ENCODE results near the gene PACSIN1. TPM values are rescaled to one million over a fixed set of nuclear protein-coding genes. Genes with fewer than 3 reads are reported as not detected.

Gene PACSIN1
- total RNA-seq, 2 experiments from 2014 or later = 19.3 to 88.4 TPM

DNA sequence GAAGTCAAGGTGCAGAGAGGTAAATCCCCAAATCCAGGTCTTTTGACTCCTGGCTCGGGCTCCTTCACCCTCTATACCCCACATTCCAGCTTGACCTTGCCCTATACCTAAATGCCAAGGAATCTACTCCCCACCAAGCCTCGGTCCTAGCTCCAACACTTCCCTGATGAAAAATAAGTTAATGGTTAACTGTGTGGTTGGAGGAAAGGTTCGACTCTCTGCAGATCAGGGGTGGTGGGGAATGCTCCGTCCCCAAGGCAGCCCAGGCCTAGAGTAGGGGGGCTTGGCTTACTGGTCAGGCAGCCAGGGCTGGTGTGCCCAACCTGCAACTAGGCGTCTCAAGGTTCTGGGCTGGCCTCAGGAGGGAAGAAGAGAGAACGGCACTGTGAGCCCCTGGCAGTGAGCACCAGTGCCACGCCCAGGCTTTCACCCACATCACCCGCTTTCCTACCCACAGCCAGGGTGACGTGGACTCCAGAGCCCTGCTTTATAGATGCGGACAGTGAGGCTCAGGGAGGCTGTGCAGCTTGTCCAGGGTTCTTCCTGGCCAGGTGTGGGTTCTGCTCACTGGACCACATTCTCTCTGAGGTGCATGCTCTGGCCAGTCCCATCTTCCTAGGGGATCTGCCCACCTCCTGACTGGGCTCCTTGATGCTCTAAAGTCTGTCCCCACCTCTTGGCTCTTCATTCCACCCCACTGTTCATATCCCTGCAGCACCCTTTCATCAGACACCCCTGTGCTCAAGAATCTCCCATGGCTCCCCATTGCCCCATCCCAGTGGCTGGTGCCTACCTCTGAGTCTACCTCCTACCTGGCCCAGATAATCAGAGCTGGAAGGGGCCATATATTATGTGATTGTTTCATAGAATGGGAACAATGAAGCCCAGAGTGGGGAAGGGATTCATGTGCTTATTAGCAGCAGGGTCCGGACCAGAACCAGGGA is 82.1 kb downstream of the PACSIN1 start:
- BruUV-seq (replicated peaks) = no TSS peak
- TF ChIP-seq, protein P1, sequence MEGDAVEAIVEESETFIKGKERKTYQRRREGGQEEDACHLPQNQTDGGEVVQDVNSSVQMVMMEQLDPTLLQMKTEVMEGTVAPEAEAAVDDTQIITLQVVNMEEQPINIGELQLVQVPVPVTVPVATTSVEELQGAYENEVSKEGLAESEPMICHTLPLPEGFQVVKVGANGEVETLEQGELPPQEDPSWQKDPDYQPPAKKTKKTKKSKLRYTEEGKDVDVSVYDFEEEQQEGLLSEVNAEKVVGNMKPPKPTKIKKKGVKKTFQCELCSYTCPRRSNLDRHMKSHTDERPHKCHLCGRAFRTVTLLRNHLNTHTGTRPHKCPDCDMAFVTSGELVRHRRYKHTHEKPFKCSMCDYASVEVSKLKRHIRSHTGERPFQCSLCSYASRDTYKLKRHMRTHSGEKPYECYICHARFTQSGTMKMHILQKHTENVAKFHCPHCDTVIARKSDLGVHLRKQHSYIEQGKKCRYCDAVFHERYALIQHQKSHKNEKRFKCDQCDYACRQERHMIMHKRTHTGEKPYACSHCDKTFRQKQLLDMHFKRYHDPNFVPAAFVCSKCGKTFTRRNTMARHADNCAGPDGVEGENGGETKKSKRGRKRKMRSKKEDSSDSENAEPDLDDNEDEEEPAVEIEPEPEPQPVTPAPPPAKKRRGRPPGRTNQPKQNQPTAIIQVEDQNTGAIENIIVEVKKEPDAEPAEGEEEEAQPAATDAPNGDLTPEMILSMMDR (conservative IDR thresholded peaks at IDR 0.05; ENCODE audit: low read length) = no peak
- no peak for TF ChIP-seq EZH2phosphoT487 (IDR thresholded peaks at IDR 0.05; ENCODE audit: borderline replicate concordance, low read depth, low read length)
- CTCF ChIA-PET (ENCODE audit: unreplicated experiment) = no interaction called here

DNA sequence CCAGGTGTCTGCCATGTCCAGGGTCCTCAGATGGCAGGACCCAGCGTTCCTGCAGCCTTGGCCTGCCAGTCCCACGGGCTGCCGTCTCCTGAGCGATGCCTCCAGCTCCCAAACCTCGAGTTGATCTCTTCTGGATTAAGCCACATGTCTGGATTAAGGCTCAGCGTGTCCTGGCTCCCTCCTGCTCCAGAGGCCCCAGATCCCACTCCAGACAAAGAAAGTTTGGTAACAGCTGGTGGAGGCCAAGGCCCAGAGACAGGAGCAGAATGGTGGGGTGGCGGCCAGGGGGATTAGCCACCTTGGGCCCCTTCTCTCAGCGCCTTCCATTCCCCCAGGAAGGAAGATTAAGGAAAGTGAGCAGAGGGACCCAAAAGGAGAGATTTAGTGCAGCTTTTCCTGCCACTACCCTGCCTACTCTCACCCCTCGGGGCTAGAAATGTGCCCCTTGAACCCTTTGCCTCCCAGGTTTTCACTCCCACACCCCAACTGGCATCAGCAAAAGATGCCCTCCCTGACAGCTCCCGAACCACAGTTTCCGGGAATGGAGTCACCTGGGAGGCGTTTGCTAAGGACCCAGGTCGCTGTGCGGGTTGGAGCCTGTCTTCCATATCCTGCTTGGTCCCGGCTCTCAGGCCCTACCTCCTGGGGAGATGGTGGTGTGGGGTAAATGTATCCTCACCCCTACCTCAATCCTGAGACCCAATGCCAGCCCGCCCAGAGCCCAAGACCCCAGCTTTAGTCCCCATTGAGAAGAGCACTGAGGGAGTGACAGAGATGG is 83.3 kb downstream of the PACSIN1 start:
- Histone ChIP-seq H3K9me3 (ENCODE audit: low read length) (no peaks in the 10 kb centered on the region), H3K4me2 (ENCODE audit: low read length) (no peak overlapping the region), H4K20me1 (ENCODE audit: insufficient read depth, low read length) (no peaks in the 10 kb centered on the region), H3K4me3 (ENCODE audit: low read depth, low read length, poor library complexity, severe bottlenecking) (no peak overlapping the region), H3K27ac (ENCODE audit: low read depth, low read length, poor library complexity, severe bottlenecking) (no peak overlapping the region), H3K4me1 (ENCODE audit: insufficient read depth, low read length, poor library complexity, severe bottlenecking) (peaks cover 5% of the 10 kb centered on the region), H3K9me2 (ENCODE audit: insufficient read depth, low read length) (no peaks in the 10 kb centered on the region), H3K36me3 (ENCODE audit: insufficient read depth, low read length) (no peaks in the 10 kb centered on the region), H2AFZ (ENCODE audit: low read length) (no peak overlapping the region), H3K79me2 (ENCODE audit: insufficient read depth, low read depth, low read length) (no peaks in the 10 kb centered on the region)
- TF ChIP-seq, protein P1 (conservative IDR thresholded peaks at IDR 0.05; ENCODE audit: low read length) = no peak
- TF ChIP-seq EZH2phosphoT487 (IDR thresholded peaks at IDR 0.05; ENCODE audit: borderline replicate concordance, low read depth, low read length) = no peak
- CTCF ChIA-PET (ENCODE audit: unreplicated experiment) = no interaction called here
- BruUV-seq (replicated peaks) = no TSS peak
- intact Hi-C loops (cut with micrococcal nuclease; ENCODE audit: unreplicated experiment) = no loop called here
- POLR2A ChIA-PET = no interaction called here
- no peak for DNase-seq (ENCODE audit: low spot score)

More for the DNA sequence above, 82.1 kb downstream of the PACSIN1 start:
- Histone ChIP-seq H3K27ac (ENCODE audit: low read depth, low read length, poor library complexity, severe bottlenecking) (no peak overlapping the region), H2AFZ (ENCODE audit: low read length) (no peak overlapping the region), H3K4me2 (ENCODE audit: low read length) (no peak overlapping the region), H4K20me1 (ENCODE audit: insufficient read depth, low read length) (no peaks in the 10 kb centered on the region), H3K36me3 (ENCODE audit: insufficient read depth, low read length) (no peaks in the 10 kb centered on the region), H3K9me2 (ENCODE audit: insufficient read depth, low read length) (no peaks in the 10 kb centered on the region), H3K4me1 (ENCODE audit: insufficient read depth, low read length, poor library complexity, severe bottlenecking) (no peaks in the 10 kb centered on the region), H3K79me2 (ENCODE audit: insufficient read depth, low read depth, low read length) (no peaks in the 10 kb centered on the region), H3K4me3 (ENCODE audit: low read depth, low read length, poor library complexity, severe bottlenecking) (no peak overlapping the region), H3K9me3 (ENCODE audit: low read length) (no peaks in the 10 kb centered on the region)
- intact Hi-C loops (cut with micrococcal nuclease; ENCODE audit: unreplicated experiment) = no loop called here
- no peak for DNase-seq (ENCODE audit: low spot score)
- POLR2A ChIA-PET = no interaction called here

Measured in OCI-LY7 (cell line).